Mesothelial cell of epicardium (in vitro differentiated cells): ENCODE data around the gene SPATA21. TPM values are rescaled to one million over a fixed set of nuclear protein-coding genes. Genes with fewer than 3 reads are reported as not detected.

ENCODE experiments used
- DNase-seq, 2 experiments: peaks; one replicate each; pipeline ENCODE4 v3.0.0; 2021; ENCODE audit warnings: low spot score in 2 of 2; ENCODE audit not compliant: unreplicated experiment in 2 of 2
- H3K27ac Mint-ChIP-seq: 2 replicates; pipeline ENCODE4 v1.8.0; 2021; ENCODE audit warnings: mixed read lengths
- H3K27me3 Mint-ChIP-seq: 2 replicates; pipeline ENCODE4 v1.8.0; 2021; ENCODE audit warnings: low read depth, mixed read lengths
- H3K36me3 Mint-ChIP-seq: 2 replicates; pipeline ENCODE4 v1.8.0; 2021; ENCODE audit warnings: mixed read lengths
- H3K4me1 Mint-ChIP-seq: 2 replicates; pipeline ENCODE4 v1.8.0; 2021; ENCODE audit warnings: mixed read lengths
- H3K4me3 Mint-ChIP-seq: 2 replicates; pipeline ENCODE4 v1.8.0; 2021; ENCODE audit warnings: mild to moderate bottlenecking, moderate library complexity, mixed read lengths
- H3K9me3 Mint-ChIP-seq: 2 replicates; pipeline ENCODE4 v1.8.0; 2021; ENCODE audit warnings: mixed read lengths
- CTCF ChIP-seq: fragments of 200-600 bp; sonication (generic); IDR thresholded peaks from one replicate; pipeline ENCODE4 v1.5.0; 2021; ENCODE audit warnings: antibody characterized with exemption; ENCODE audit not compliant: unreplicated experiment
- total RNA-seq: library from RNA; stranded (reverse); gene quantifications from 3 replicates; pipeline ENCODE4 v1.2.1, GENCODE V29; 2021

SPATA21 gene
- total RNA-seq, 1 donor from 2014 or later, result not detected

- Mint-ChIP-seq H3K36me3 (no peaks in the 10 kb centered on the region), H3K4me3 (no peak overlapping the region), H3K27ac (no peak overlapping the region), H3K4me1 (no peaks in the 10 kb centered on the region), H3K27me3 (peaks cover 24% of the 10 kb centered on the region), H3K9me3 (no peaks in the 10 kb centered on the region)
- no peak for TF ChIP-seq CTCF
- DNase-seq, result no peak
These were observed 15.2 kb downstream of the SPATA21 start for GRCh38 chr1:16422041-16422440.

- no peak for DNase-seq
- Mint-ChIP-seq H3K4me3 (no peak overlapping the region), H3K9me3 (no peaks in the 10 kb centered on the region), H3K27me3 (peaks cover 24% of the 10 kb centered on the region), H3K4me1 (no peaks in the 10 kb centered on the region), H3K36me3 (no peaks in the 10 kb centered on the region), H3K27ac (no peak overlapping the region)
- no peak for TF ChIP-seq CTCF
These were observed 16.0 kb downstream of the SPATA21 start for GRCh38 chr1:16421201-16421600.

GRCh38 chr1:16420424-16421118, 16.7 kb downstream of the SPATA21 start:
- peaks cover 24% of the 10 kb centered on the region for H3K27me3 Mint-ChIP-seq
- DNase-seq, result no peak
- TF ChIP-seq CTCF, result no peak
- no peaks in the 10 kb centered on the region for H3K36me3 Mint-ChIP-seq
- H3K4me1 Mint-ChIP-seq, result no peaks in the 10 kb centered on the region
- no peaks in the 10 kb centered on the region for H3K9me3 Mint-ChIP-seq
- H3K27ac Mint-ChIP-seq, result no peak overlapping the region
- H3K4me3 Mint-ChIP-seq, result no peak overlapping the region

GRCh38 chr1:16418823-16419425, 18.3 kb downstream of the SPATA21 start:
- no peak for TF ChIP-seq CTCF
- H3K36me3 Mint-ChIP-seq, result no peaks in the 10 kb centered on the region
- H3K27ac Mint-ChIP-seq, result no peak overlapping the region
- H3K27me3 Mint-ChIP-seq, result peaks cover 24% of the 10 kb centered on the region
- H3K9me3 Mint-ChIP-seq, result no peaks in the 10 kb centered on the region
- no peak overlapping the region for H3K4me3 Mint-ChIP-seq
- H3K4me1 Mint-ChIP-seq, result no peaks in the 10 kb centered on the region
- DNase-seq, result no peak

- no peak for TF ChIP-seq CTCF
- H3K27me3 Mint-ChIP-seq, result peaks cover 16% of the 10 kb centered on the region
These were observed 24.0 kb downstream of the SPATA21 start for GRCh38 chr1:16413191-16413590.

More at GRCh38 chr1:16413191-16413590, 24.0 kb downstream of the SPATA21 start:
- no peak for DNase-seq
- Mint-ChIP-seq H3K4me1 (no peaks in the 10 kb centered on the region), H3K4me3 (no peak overlapping the region), H3K9me3 (no peaks in the 10 kb centered on the region), H3K27ac (no peak overlapping the region), H3K36me3 (no peaks in the 10 kb centered on the region)
